GM12878 (cell line): Measurements from ENCODE around the gene CXCL12. TPM values are rescaled to one million over a fixed set of nuclear protein-coding genes. Genes with fewer than 3 reads are reported as not detected.

ENCODE experiments used
- ATAC-seq: fragments of 200-7000 bp; cut with Tn5 transposase; 3 replicates; pipeline ENCODE4 v1.9.1; 2020; ENCODE audit warnings: mild to moderate bottlenecking, moderate library complexity
- BruUV-seq: library from RNA; stranded (reverse); fragments of 400-500 nt; replicated peaks from 2 replicates; lab custom pipeline; 2021; lab: Mats Ljungman, UMichigan
- CTCF ChIA-PET: fragments of 300-600 bp; sonication (Branson Sonifier 250); formaldehyde crosslinking; extraction: SDS; loops from one replicate; lab custom pipeline; 2021; ENCODE audit warnings: inconsistent platforms; lab: Yijun Ruan, JAX
- POLR2A ChIA-PET: fragments of 350-600 bp; formaldehyde crosslinking; extraction: SDS; loops from one replicate; lab custom pipeline; 2021; ENCODE audit warnings: inconsistent platforms; lab: Charles Lee
- RAD21 ChIA-PET: fragments of 300-600 bp; sonication (Branson Sonifier 250); formaldehyde crosslinking; loops from one replicate; lab custom pipeline; 2023; ENCODE audit warnings: antibody characterized with exemption; ENCODE audit not compliant: unreplicated experiment; lab: Charles Lee
- SMC1A ChIA-PET: fragments of 300-600 bp; sonication (Branson Sonifier 250); formaldehyde crosslinking; loops from one replicate; lab custom pipeline; 2023; ENCODE audit not compliant: unreplicated experiment, uncharacterized antibody; lab: Charles Lee
- DNase-seq: peaks from one replicate; pipeline ENCODE4 v3.0.0-alpha.2; 2011; ENCODE audit warnings: low read depth, low spot score
- FAIRE-seq: peaks from 3 replicates; lab custom pipeline; 2011; peaks lifted over from hg19 to GRCh38; lab: Jason Lieb, UNC
- H2AFZ ChIP-seq: 2 replicates; pipeline ENCODE4 v1.6.0; 2011; ENCODE audit warnings: low read depth, low read length, control low read depth; ENCODE audit not compliant: control insufficient read depth
- H3K27ac ChIP-seq: 2 replicates; pipeline ENCODE4 v1.5.1; 2011; ENCODE audit warnings: control low read depth; ENCODE audit not compliant: control insufficient read depth, insufficient read depth
- H3K27me3 ChIP-seq, 2 experiments: replicated peaks in 1 of 2; 2 replicates each; pipeline versions ENCODE4 v1.6.0 to v1.6.1; 2011; ENCODE audit warnings: low read length in 1 of 2; ENCODE audit not compliant: control insufficient read depth in 2 of 2, insufficient read depth in 2 of 2
- H3K36me3 ChIP-seq, 2 experiments: 2 replicates each; pipeline ENCODE4 v1.5.1; 2011; ENCODE audit warnings: low read length in 1 of 2; ENCODE audit not compliant: control insufficient read depth in 2 of 2, insufficient read depth in 2 of 2
- H3K4me1 ChIP-seq: 2 replicates; pipeline ENCODE4 v1.6.1; 2011; ENCODE audit warnings: mild to moderate bottlenecking, low read length, moderate library complexity, mixed read lengths; ENCODE audit not compliant: control insufficient read depth, insufficient read depth
- H3K4me2 ChIP-seq: 2 replicates; pipeline ENCODE4 v1.6.0; 2011; ENCODE audit warnings: control low read depth; ENCODE audit not compliant: control insufficient read depth, insufficient read depth
- H3K4me3 ChIP-seq: fragments of 200-600 bp; sonication (generic); 2 replicates; pipeline ENCODE4 v1.5.1; 2016
- H3K79me2 ChIP-seq: 2 replicates; pipeline ENCODE4 v1.6.0; 2011; ENCODE audit warnings: low read length; ENCODE audit not compliant: control insufficient read depth, insufficient read depth
- H3K9ac ChIP-seq: 2 replicates; pipeline ENCODE4 v1.8.0; 2011; ENCODE audit warnings: low read length, control low read depth, mixed read lengths; ENCODE audit not compliant: control insufficient read depth, insufficient read depth
- H3K9me3 ChIP-seq: replicated peaks from 3 replicates; pipeline ENCODE4 v1.5.1; 2011; ENCODE audit warnings: mild to moderate bottlenecking, low read length; ENCODE audit not compliant: control insufficient read depth, insufficient read depth
- H4K20me1 ChIP-seq: 2 replicates; pipeline ENCODE4 v1.6.0; 2011; ENCODE audit not compliant: control insufficient read depth, insufficient read depth
- CBFB ChIP-seq: IDR thresholded peaks from 2 replicates; pipeline ENCODE4 v1.6.1; 2016; ENCODE audit warnings: antibody characterized with exemption, low read depth
- CHD2 ChIP-seq: IDR thresholded peaks from 2 replicates; pipeline ENCODE4 v1.6.1; 2011; ENCODE audit warnings: low read depth, low read length, improper control_type of control experiment, borderline replicate concordance
- CREM ChIP-seq: IDR thresholded peaks from 2 replicates; pipeline ENCODE4 v1.6.1; 2014; ENCODE audit warnings: antibody characterized with exemption, low read depth
- ESRRA ChIP-seq: IDR thresholded peaks from 2 replicates; pipeline ENCODE4 v1.6.1; 2012; ENCODE audit warnings: mild to moderate bottlenecking, low read length, improper control_type of control experiment
- FOXK2 ChIP-seq: fragments of 450-650 bp; IDR thresholded peaks from 2 replicates; pipeline ENCODE4 v1.6.1; 2017; ENCODE audit warnings: mild to moderate bottlenecking, moderate library complexity
- HCFC1 ChIP-seq: fragments of 150-350 bp; IDR thresholded peaks from 2 replicates; pipeline ENCODE4 v1.6.1; 2014; ENCODE audit warnings: low read length
- NR2C2 ChIP-seq: IDR thresholded peaks from 2 replicates; pipeline ENCODE4 v1.6.1; 2011; ENCODE audit warnings: borderline replicate concordance, low read depth; ENCODE audit not compliant: control insufficient read depth, insufficient read length
- POLR2AphosphoS2 ChIP-seq: IDR thresholded peaks from 2 replicates; pipeline ENCODE4 v1.6.1; 2011; ENCODE audit warnings: low read depth, mild to moderate bottlenecking, low read length, improper control_type of control experiment, moderate library complexity
- SMC3 ChIP-seq: IDR thresholded peaks from 2 replicates; pipeline ENCODE4 v1.6.1; 2011; ENCODE audit warnings: low read length, improper control_type of control experiment, borderline replicate concordance
- ZNF207 ChIP-seq: fragments of 450-650 bp; IDR thresholded peaks from 2 replicates; pipeline ENCODE4 v1.6.1; 2014; ENCODE audit warnings: antibody characterized with exemption, mild to moderate bottlenecking, borderline replicate concordance
- WGBS: methylation state at CpG from one replicate; pipeline ENCODE4 v1.1.6; 2016; ENCODE audit warnings: low lambda C conversion rate; ENCODE audit not compliant: insufficient replicate concordance, insufficient coverage; ENCODE audit errors: missing lambda C conversion rate; 5-methylcytosine and 5-hydroxymethylcytosine counted together
- in situ Hi-C: fragments of 300-500 bp; cut with MboI; formaldehyde crosslinking; loops from 9 replicates; pipeline ENCODE4 v1.14.3; 2018; ENCODE audit warnings: mixed read lengths
- intact Hi-C: fragments of 100-400 bp; cut with micrococcal nuclease; formaldehyde crosslinking; loops from one replicate; pipeline ENCODE4 v1.14.2; 2022; ENCODE audit not compliant: unreplicated experiment
- polyA plus RNA-seq, 11 experiments: library from polyadenylated mRNA; depleted of rRNA in 4 of 11; unstranded in 6 of 11; stranded (reverse) in 5 of 11; fragments of >200 nt; fragmentation: Nextera tagmentation in 4 of 11; fragmentation: Illumina TruSeq in 1 of 11; extraction: Ambion mirVana in 4 of 11; extraction: Trizol in 1 of 11; gene quantifications; 1 replicate in 1 of 11; 2 replicates in 10 of 11; pipeline versions ENCODE4 v1.2.1 to v1.2.3, GENCODE V29; 2011 to 2016; ENCODE audit warnings: inconsistent platforms in 2 of 11, missing spikeins in 2 of 11, low read depth in 1 of 11
- total RNA-seq, 4 experiments: library from RNA; depleted of rRNA in 3 of 4; stranded (reverse); fragments of >200 nt in 3 of 4; fragmentation: Illumina TruSeq in 1 of 4; extraction: Trizol in 1 of 4; gene quantifications; 2 replicates each; pipeline versions ENCODE4 v1.2.1 to v1.2.3, GENCODE V29; 2013 to 2021
- TF ChIP-seq, protein P1 (sequence below): IDR thresholded peaks from 2 replicates; pipeline ENCODE4 v1.6.1; 2012; ENCODE audit warnings: low read depth, low read length, improper control_type of control experiment
- TF ChIP-seq, protein P2 (sequence below): IDR thresholded peaks from 2 replicates; pipeline ENCODE4 v1.6.1; 2012; ENCODE audit warnings: low read depth, low read length, improper control_type of control experiment
- TF ChIP-seq, protein P3 (sequence below): IDR thresholded peaks from 2 replicates; pipeline ENCODE4 v1.6.1; 2011; ENCODE audit warnings: borderline replicate concordance, low read depth, mild to moderate bottlenecking, moderate library complexity, low read length; ENCODE audit not compliant: insufficient read depth, poor library complexity, severe bottlenecking
- TF ChIP-seq, protein P4 (sequence below): IDR thresholded peaks from 2 replicates; pipeline ENCODE4 v1.6.1; 2012; ENCODE audit warnings: improper control_type of control experiment, low read depth, low read length; ENCODE audit not compliant: insufficient replicate concordance

The CXCL12 gene
- total and polyA plus RNA-seq, 10 of the 15 experiments (the other 5 are each of a cell fraction or from before 2014, with no cell fraction given), result 0.03 to 4.5 (median 0.53) TPM

DNA sequence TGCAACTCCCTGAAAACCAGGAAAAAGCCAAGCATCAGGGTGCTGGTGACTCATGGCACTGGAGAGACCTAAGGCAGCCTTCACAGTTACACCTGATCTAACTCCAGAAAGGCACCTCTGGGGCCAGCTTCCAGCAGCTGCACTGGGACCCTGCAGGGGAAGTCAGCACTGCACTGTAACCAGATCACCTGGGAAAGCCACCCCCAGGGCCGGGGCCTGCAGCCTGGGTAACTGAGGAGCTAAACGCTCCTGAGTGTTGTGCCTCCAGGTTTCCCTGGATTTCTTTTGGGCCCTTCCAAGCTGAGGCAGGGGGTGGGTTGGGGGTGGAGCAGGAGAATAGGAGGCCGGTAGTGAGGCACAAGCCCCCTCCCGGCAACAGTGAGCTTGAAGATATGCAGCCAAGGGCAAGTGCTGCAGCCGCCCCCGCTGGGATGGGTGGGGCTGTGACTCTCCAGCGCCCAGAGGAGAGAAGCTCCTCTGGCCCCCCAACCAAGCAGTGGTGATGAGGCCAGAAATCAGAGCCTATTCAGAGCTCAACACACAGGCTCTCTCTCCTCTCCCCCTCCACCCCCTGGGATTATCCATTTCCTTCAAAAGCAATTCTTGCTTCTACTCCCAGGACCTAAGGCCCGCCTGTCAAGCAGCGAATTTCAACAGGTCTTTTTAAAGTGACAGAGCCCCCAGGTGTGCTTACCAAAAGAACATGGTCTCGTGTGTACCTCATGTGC is 2.6 kb downstream of the CXCL12 start:
- TF ChIP-seq, protein P1, sequence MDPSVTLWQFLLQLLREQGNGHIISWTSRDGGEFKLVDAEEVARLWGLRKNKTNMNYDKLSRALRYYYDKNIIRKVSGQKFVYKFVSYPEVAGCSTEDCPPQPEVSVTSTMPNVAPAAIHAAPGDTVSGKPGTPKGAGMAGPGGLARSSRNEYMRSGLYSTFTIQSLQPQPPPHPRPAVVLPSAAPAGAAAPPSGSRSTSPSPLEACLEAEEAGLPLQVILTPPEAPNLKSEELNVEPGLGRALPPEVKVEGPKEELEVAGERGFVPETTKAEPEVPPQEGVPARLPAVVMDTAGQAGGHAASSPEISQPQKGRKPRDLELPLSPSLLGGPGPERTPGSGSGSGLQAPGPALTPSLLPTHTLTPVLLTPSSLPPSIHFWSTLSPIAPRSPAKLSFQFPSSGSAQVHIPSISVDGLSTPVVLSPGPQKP, result no peak
- TF ChIP-seq, protein P2, sequence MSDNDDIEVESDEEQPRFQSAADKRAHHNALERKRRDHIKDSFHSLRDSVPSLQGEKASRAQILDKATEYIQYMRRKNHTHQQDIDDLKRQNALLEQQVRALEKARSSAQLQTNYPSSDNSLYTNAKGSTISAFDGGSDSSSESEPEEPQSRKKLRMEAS, result no peak
- TF ChIP-seq SMC3, result no peak
- TF ChIP-seq NR2C2, result no peak
- no peak for TF ChIP-seq HCFC1
- TF ChIP-seq, protein P3, sequence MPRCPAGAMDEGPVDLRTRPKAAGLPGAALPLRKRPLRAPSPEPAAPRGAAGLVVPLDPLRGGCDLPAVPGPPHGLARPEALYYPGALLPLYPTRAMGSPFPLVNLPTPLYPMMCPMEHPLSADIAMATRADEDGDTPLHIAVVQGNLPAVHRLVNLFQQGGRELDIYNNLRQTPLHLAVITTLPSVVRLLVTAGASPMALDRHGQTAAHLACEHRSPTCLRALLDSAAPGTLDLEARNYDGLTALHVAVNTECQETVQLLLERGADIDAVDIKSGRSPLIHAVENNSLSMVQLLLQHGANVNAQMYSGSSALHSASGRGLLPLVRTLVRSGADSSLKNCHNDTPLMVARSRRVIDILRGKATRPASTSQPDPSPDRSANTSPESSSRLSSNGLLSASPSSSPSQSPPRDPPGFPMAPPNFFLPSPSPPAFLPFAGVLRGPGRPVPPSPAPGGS, result no peak
- no peak for TF ChIP-seq CREM
- no peak for TF ChIP-seq CHD2
- no peak for TF ChIP-seq FOXK2
- no peak for TF ChIP-seq POLR2AphosphoS2
- TF ChIP-seq, protein P4, sequence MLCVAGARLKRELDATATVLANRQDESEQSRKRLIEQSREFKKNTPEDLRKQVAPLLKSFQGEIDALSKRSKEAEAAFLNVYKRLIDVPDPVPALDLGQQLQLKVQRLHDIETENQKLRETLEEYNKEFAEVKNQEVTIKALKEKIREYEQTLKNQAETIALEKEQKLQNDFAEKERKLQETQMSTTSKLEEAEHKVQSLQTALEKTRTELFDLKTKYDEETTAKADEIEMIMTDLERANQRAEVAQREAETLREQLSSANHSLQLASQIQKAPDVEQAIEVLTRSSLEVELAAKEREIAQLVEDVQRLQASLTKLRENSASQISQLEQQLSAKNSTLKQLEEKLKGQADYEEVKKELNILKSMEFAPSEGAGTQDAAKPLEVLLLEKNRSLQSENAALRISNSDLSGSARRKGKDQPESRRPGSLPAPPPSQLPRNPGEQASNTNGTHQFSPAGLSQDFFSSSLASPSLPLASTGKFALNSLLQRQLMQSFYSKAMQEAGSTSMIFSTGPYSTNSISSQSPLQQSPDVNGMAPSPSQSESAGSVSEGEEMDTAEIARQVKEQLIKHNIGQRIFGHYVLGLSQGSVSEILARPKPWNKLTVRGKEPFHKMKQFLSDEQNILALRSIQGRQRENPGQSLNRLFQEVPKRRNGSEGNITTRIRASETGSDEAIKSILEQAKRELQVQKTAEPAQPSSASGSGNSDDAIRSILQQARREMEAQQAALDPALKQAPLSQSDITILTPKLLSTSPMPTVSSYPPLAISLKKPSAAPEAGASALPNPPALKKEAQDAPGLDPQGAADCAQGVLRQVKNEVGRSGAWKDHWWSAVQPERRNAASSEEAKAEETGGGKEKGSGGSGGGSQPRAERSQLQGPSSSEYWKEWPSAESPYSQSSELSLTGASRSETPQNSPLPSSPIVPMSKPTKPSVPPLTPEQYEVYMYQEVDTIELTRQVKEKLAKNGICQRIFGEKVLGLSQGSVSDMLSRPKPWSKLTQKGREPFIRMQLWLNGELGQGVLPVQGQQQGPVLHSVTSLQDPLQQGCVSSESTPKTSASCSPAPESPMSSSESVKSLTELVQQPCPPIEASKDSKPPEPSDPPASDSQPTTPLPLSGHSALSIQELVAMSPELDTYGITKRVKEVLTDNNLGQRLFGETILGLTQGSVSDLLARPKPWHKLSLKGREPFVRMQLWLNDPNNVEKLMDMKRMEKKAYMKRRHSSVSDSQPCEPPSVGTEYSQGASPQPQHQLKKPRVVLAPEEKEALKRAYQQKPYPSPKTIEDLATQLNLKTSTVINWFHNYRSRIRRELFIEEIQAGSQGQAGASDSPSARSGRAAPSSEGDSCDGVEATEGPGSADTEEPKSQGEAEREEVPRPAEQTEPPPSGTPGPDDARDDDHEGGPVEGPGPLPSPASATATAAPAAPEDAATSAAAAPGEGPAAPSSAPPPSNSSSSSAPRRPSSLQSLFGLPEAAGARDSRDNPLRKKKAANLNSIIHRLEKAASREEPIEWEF, result no peak
- no peak for TF ChIP-seq ESRRA
- TF ChIP-seq ZNF207, result no peak
- no peak for TF ChIP-seq CBFB
- no peak overlapping the region for H3K27ac ChIP-seq
- H3K4me1 ChIP-seq, result no peaks in the 10 kb centered on the region
- ChIA-PET CTCF (no interaction called here), SMC1A (interaction anchor here (1.0 kb wide), 1 partner anchor 708 kb away, joined by 3 read pairs; no protein-coding TSS in a partner anchor), RAD21 (interaction anchor here (0.9 kb wide), 1 partner anchor 13 kb away, joined by 3 read pairs; no protein-coding TSS in a partner anchor), POLR2A (no interaction called here)
- whole genome bisulfite sequencing, result 28% methylated on average over 8 of the region's 10 CpGs
- FAIRE-seq (no peak), ATAC-seq (no peak), DNase-seq (no peak)
- H3K9ac ChIP-seq, result no peak overlapping the region
- no peak overlapping the region for H2AFZ ChIP-seq
- H3K4me2 ChIP-seq, result no peak overlapping the region
- H4K20me1 ChIP-seq, result no peaks in the 10 kb centered on the region
- in situ Hi-C loops (loop anchor here (25.0 kb wide), 1 partner anchor 480 kb away; no protein-coding TSS in a partner anchor), intact Hi-C loops (loop anchor here (10.0 kb wide), 1 partner anchor 217 kb away; no protein-coding TSS in a partner anchor)
- no peaks in the 10 kb centered on the region for H3K79me2 ChIP-seq
- H3K4me3 ChIP-seq, result no peak overlapping the region
- BruUV-seq, result no TSS peak
- no peaks in the 10 kb centered on the region; the same call in 2 of the 3 replicates for H3K9me3 ChIP-seq
- H3K36me3 ChIP-seq, result no peaks in the 10 kb centered on the region
- H3K27me3 ChIP-seq, result peaks cover 0 to 2% of the 10 kb centered on the region in 2 experiments; a peak in 3 of 4 replicates
